Measurements from ENCODE around the gene CPAMD8.
A peak's percentile ranks its signal among the peaks of the same experiment; 100 is the strongest.

CPAMD8 gene

GRCh38 chr19:17026706-17027534 is at the start of gene CPAMD8:
TSS of gene CPAMD8 (minus strand) at chr19:17026810. CDS start at chr19:17026642, 168 bp downstream.
- no peak for DNase-seq

GRCh38 chr19:17075864-17076542 is 49.4 kb upstream of the CPAMD8 start:
- peak; percentile 4 for DNase-seq

GRCh38 chr19:17075035-17075863 is 48.6 kb upstream of the CPAMD8 start, which contains the start of the genes HAUS8 and MYO9B:
TSS of gene HAUS8 (minus strand) at chr19:17075452. CDS start at chr19:17075422, 30 bp downstream.
TSS of gene MYO9B (plus strand) at chr19:17075777. CDS start at chr19:17101718, 25,941 bp downstream.
- DNase-seq = peak; percentile 99

GRCh38 chr19:17074634-17075034 is 48.0 kb upstream of the CPAMD8 start:
- peak; percentile 34 for DNase-seq

GRCh38 chr19:17073869-17074633 is 47.4 kb upstream of the CPAMD8 start:
- peak; percentile 61 for DNase-seq

- no peak for DNase-seq
Measured at GRCh38 chr19:17070912-17071311, 44.3 kb upstream of the CPAMD8 start.

- DNase-seq = no peak
Measured at GRCh38 chr19:17070421-17070820, 43.8 kb upstream of the CPAMD8 start.

- DNase-seq = no peak
Measured at GRCh38 chr19:17069193-17069592, 42.6 kb upstream of the CPAMD8 start.

- DNase-seq = no peak
Measured at GRCh38 chr19:17063428-17063827, 36.8 kb upstream of the CPAMD8 start.

GRCh38 chr19:17061691-17062090 is 35.1 kb upstream of the CPAMD8 start:
- no peak for DNase-seq

- DNase-seq = no peak
Measured at GRCh38 chr19:17061205-17061604, 34.6 kb upstream of the CPAMD8 start.

GRCh38 chr19:17060802-17061201 is 34.2 kb upstream of the CPAMD8 start:
- DNase-seq = no peak

GRCh38 chr19:17058236-17058635 is 31.6 kb upstream of the CPAMD8 start:
- no peak for DNase-seq

GRCh38 chr19:17055636-17056035 is 29.0 kb upstream of the CPAMD8 start:
- no peak for DNase-seq

GRCh38 chr19:17054746-17055145 is 28.1 kb upstream of the CPAMD8 start:
- no peak for DNase-seq

GRCh38 chr19:17052439-17052838 is 25.8 kb upstream of the CPAMD8 start:
- no peak for DNase-seq

- DNase-seq = no peak
Measured at GRCh38 chr19:17049711-17050280, 23.2 kb upstream of the CPAMD8 start.

GRCh38 chr19:17048885-17049453 is 22.4 kb upstream of the CPAMD8 start:
- DNase-seq = no peak

GRCh38 chr19:17045907-17046502 is 19.4 kb upstream of the CPAMD8 start:
- DNase-seq = no peak

GRCh38 chr19:17043744-17044143 is 17.1 kb upstream of the CPAMD8 start:
- DNase-seq = no peak

GRCh38 chr19:17041976-17042375 is 15.4 kb upstream of the CPAMD8 start:
- DNase-seq = peak; percentile 28

Measured in COR-L47 (cell line).